ENCODE measurements around the gene SMNDC1. TPM values are rescaled to one million over a fixed set of nuclear protein-coding genes. Genes with fewer than 3 reads are reported as not detected.

Gene SMNDC1
- total RNA-seq, 1 experiment from 2014 or later = 57.8 TPM

DNA sequence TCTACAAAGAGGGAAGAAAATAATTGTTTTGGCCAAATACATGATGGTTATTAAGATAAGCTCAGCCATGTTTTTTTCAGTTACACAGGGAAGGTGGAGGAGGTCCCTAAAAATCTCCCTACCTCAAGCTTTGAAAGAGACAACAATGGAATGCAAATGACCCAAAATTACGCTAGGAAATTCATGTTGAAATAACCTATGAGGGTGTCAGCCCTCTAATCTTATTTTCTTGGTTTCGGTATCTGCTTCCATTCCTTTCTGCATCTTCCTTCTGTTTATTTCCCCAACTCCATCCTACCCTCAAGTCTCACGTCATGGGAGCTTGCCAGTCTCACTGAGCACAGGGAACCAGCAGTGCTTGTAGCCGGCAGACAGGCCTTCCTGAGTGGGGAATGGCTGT lies 40.6 kb upstream of the SMNDC1 start:
- Histone ChIP-seq H3K36me3 (ENCODE audit: insufficient read depth, low read length, poor library complexity, severe bottlenecking) (no peaks in the 10 kb centered on the region), H3K9me3 (ENCODE audit: low read depth, low read length, poor library complexity, severe bottlenecking) (no peaks in the 10 kb centered on the region), H3K4me3 (ENCODE audit: low read depth, low read length, poor library complexity, severe bottlenecking) (no peak overlapping the region), H3K4me1 (ENCODE audit: insufficient read depth, low read length, poor library complexity, severe bottlenecking) (peaks cover 7% of the 10 kb centered on the region), H3K27ac (ENCODE audit: low read depth, low read length, poor library complexity, severe bottlenecking) (no peak overlapping the region), H3K27me3 (replicated peaks; ENCODE audit: insufficient read depth, low read depth, low read length, poor library complexity) (no peaks in the 10 kb centered on the region)
- intact Hi-C loops (cut with micrococcal nuclease; ENCODE audit: unreplicated experiment) = no loop called here
- no peak for DNase-seq (ENCODE audit: low spot score)
- TF ChIP-seq EZH2 (IDR thresholded peaks at IDR 0.05; ENCODE audit: borderline replicate concordance, low read depth, low read length, poor library complexity, severe bottlenecking) = no peak
- TF ChIP-seq, protein P1, sequence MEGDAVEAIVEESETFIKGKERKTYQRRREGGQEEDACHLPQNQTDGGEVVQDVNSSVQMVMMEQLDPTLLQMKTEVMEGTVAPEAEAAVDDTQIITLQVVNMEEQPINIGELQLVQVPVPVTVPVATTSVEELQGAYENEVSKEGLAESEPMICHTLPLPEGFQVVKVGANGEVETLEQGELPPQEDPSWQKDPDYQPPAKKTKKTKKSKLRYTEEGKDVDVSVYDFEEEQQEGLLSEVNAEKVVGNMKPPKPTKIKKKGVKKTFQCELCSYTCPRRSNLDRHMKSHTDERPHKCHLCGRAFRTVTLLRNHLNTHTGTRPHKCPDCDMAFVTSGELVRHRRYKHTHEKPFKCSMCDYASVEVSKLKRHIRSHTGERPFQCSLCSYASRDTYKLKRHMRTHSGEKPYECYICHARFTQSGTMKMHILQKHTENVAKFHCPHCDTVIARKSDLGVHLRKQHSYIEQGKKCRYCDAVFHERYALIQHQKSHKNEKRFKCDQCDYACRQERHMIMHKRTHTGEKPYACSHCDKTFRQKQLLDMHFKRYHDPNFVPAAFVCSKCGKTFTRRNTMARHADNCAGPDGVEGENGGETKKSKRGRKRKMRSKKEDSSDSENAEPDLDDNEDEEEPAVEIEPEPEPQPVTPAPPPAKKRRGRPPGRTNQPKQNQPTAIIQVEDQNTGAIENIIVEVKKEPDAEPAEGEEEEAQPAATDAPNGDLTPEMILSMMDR (conservative IDR thresholded peaks at IDR 0.05; ENCODE audit: low read depth, low read length) = no peak
- ChIA-PET POLR2A (ENCODE audit: low non-redundant PET) (no interaction called here), CTCF (no interaction called here)
- BruUV-seq (replicated peaks) = no TSS peak

DNA sequence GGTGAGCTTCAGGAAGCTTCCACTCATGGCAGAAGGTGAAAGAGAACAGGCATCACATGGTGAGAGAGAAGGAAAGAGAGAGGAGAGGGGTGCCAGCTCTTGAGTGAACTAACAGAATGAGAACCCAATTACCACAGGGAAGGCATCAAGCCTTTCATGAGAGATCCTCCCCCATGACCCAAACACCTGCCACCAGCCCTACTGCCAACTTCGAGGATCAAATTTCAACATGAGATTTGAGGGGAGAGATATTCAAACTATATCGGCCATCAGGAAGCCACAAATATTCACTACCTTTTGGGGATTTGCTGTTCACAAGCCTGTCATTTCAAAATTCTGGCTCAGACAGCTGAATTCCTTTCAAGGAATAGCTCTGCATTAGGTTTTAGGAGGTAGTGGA lies 39.9 kb upstream of the SMNDC1 start:
- BruUV-seq (replicated peaks) = no TSS peak
- no peaks in the 10 kb centered on the region for H3K27me3 ChIP-seq (replicated peaks; ENCODE audit: insufficient read depth, low read depth, low read length, poor library complexity)
- H3K27ac ChIP-seq (ENCODE audit: low read depth, low read length, poor library complexity, severe bottlenecking) = no peak overlapping the region
- no peak overlapping the region for H3K4me3 ChIP-seq (ENCODE audit: low read depth, low read length, poor library complexity, severe bottlenecking)
- POLR2A ChIA-PET (ENCODE audit: low non-redundant PET) = no interaction called here
- peaks cover 7% of the 10 kb centered on the region for H3K4me1 ChIP-seq (ENCODE audit: insufficient read depth, low read length, poor library complexity, severe bottlenecking)
- H3K36me3 ChIP-seq (ENCODE audit: insufficient read depth, low read length, poor library complexity, severe bottlenecking) = no peaks in the 10 kb centered on the region
- no peak for TF ChIP-seq EZH2 (IDR thresholded peaks at IDR 0.05; ENCODE audit: borderline replicate concordance, low read depth, low read length, poor library complexity, severe bottlenecking)
- TF ChIP-seq, protein P1 (conservative IDR thresholded peaks at IDR 0.05; ENCODE audit: low read depth, low read length) = no peak
- H3K9me3 ChIP-seq (ENCODE audit: low read depth, low read length, poor library complexity, severe bottlenecking) = no peaks in the 10 kb centered on the region
- CTCF ChIA-PET = no interaction called here
- no peak for DNase-seq (ENCODE audit: low spot score)
- intact Hi-C loops (cut with micrococcal nuclease; ENCODE audit: unreplicated experiment) = no loop called here

DNA sequence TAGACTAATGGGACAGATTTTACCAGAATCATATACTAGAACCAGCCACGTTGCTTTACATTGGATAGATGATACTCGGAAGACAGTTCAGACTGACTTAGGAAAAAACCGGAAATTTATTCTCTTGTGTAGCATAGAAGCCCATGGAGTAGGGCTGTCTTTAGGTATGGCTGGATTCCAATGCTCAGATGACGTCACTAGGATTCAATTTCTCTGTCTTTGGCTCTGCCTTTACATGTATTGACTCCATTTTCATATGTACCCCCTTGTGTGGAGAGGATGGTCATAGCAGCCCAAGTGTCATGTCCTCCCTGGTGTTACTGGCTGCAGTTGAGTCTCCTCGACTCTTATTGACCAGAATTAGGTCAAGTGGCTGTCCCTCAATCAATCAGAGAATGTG lies 39.2 kb upstream of the SMNDC1 start:
- ChIA-PET CTCF (no interaction called here), POLR2A (ENCODE audit: low non-redundant PET) (no interaction called here)
- H3K27me3 ChIP-seq (replicated peaks; ENCODE audit: insufficient read depth, low read depth, low read length, poor library complexity) = no peaks in the 10 kb centered on the region
- H3K27ac ChIP-seq (ENCODE audit: low read depth, low read length, poor library complexity, severe bottlenecking) = no peak overlapping the region
- H3K4me1 ChIP-seq (ENCODE audit: insufficient read depth, low read length, poor library complexity, severe bottlenecking) = peaks cover 7% of the 10 kb centered on the region
- TF ChIP-seq, protein P1 (conservative IDR thresholded peaks at IDR 0.05; ENCODE audit: low read depth, low read length) = no peak
- H3K36me3 ChIP-seq (ENCODE audit: insufficient read depth, low read length, poor library complexity, severe bottlenecking) = no peaks in the 10 kb centered on the region
- intact Hi-C loops (cut with micrococcal nuclease; ENCODE audit: unreplicated experiment) = no loop called here
- no peak overlapping the region for H3K4me3 ChIP-seq (ENCODE audit: low read depth, low read length, poor library complexity, severe bottlenecking)
- BruUV-seq (replicated peaks) = no TSS peak
- H3K9me3 ChIP-seq (ENCODE audit: low read depth, low read length, poor library complexity, severe bottlenecking) = no peaks in the 10 kb centered on the region
- DNase-seq (ENCODE audit: low spot score) = no peak

Measured in A673 (cell line).